ENCODE data around the gene MAN2A1.

MAN2A1 gene

GRCh38 chr5:109916481-109917153, 226.9 kb downstream of the MAN2A1 start:
- DNase-seq = no peak

Measured in KG1 (cell line).